GM19035 (cell line): Measurements from ENCODE around the gene STARD10.

ENCODE experiments used
- ATAC-seq: cut with Tn5 transposase; IDR thresholded peaks from one replicate; pipeline ENCODE4 v1.9.1; 2021; ENCODE audit not compliant: unreplicated experiment

STARD10 gene

GRCh38 chr11:72767203-72768062, 26.4 kb downstream of the STARD10 start:
- no peak for ATAC-seq

- ATAC-seq: no peak
Measured at GRCh38 chr11:72766152-72766902, 27.5 kb downstream of the STARD10 start.

- ATAC-seq: no peak
Measured at GRCh38 chr11:72764503-72764902, 29.3 kb downstream of the STARD10 start.

- ATAC-seq: no peak
Measured at GRCh38 chr11:72763823-72764222, 30.0 kb downstream of the STARD10 start.

- no peak for ATAC-seq
Measured at GRCh38 chr11:72762641-72763304, 31.1 kb downstream of the STARD10 start.

- no peak for ATAC-seq
Measured at GRCh38 chr11:72760539-72761405, 33.1 kb downstream of the STARD10 start.

- ATAC-seq: no peak
Measured at GRCh38 chr11:72759468-72759985, 34.3 kb downstream of the STARD10 start.

GRCh38 chr11:72758690-72759389, 35.0 kb downstream of the STARD10 start:
- no peak for ATAC-seq

GRCh38 chr11:72758304-72758689, 35.5 kb downstream of the STARD10 start:
- ATAC-seq: no peak

GRCh38 chr11:72755713-72756285, 38.0 kb downstream of the STARD10 start:
- ATAC-seq: no peak

GRCh38 chr11:72754544-72755155, 39.2 kb downstream of the STARD10 start:
- ATAC-seq: no peak

- ATAC-seq: no peak
Measured at GRCh38 chr11:72754149-72754543, 39.7 kb downstream of the STARD10 start.

GRCh38 chr11:72753341-72754148, 40.3 kb downstream of the STARD10 start:
- ATAC-seq: no peak

- ATAC-seq: peak; percentile 60
Measured at GRCh38 chr11:72752088-72752914, 41.5 kb downstream of the STARD10 start, which contains the start of gene ARAP1. Gene ARAP1 (minus strand): TSS chr11:72752408. CDS start chr11:72727128, 25,280 bp downstream.

- ATAC-seq: no peak
Measured at GRCh38 chr11:72751116-72752087, 42.4 kb downstream of the STARD10 start.

- no peak for ATAC-seq
Measured at GRCh38 chr11:72750556-72751115, 43.2 kb downstream of the STARD10 start.
